Measurements from ENCODE around the gene KCNJ16. TPM values are rescaled to one million over a fixed set of nuclear protein-coding genes. Genes with fewer than 3 reads are reported as not detected.

KCNJ16 gene
- total RNA-seq, 4 donors from 2014 or later: 1.00 TPM; not detected in 3

DNA sequence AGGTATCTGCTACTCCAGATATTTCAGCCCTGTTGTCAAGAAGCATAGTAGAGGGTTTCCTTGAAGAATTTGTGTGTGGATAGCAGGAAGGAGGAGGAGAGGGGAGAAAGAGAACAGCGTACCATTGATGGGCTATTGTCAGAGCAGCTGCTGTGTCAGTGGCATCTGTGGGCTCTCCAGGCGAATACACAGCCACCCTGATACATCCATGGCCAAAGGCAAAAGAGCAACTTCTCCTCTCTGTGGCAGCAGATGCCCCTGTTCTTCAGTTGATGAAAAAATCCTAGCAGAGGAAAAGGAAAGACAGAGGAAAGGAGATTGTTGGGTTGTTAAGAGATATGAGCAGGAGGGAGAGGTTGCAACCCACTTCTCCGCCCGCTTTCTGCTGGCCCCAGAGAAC is 82.1 kb downstream of the KCNJ16 start:
- in situ Hi-C loops (cut with MboI; ENCODE audit: low sequenced_read_pairs in 4 of 4) (loop anchor here (10.0 to 25.0 kb wide), 5 partner anchors 398 to 820 kb away; partner anchors contain the start of gene ABCA5 (in 1 of the 4)), intact Hi-C loops (cut with DNase I; ENCODE audit: low total_unique reads) (no loop called here)
- H3K9me3 ChIP-seq: no peaks in the 10 kb centered on the region
- H3K4me1 ChIP-seq: no peaks in the 10 kb centered on the region
- ATAC-seq (no peak), DNase-seq (no peak)
- no peak for TF ChIP-seq POLR2A (IDR thresholded peaks at IDR 0.05)
- no peaks in the 10 kb centered on the region for H3K27me3 ChIP-seq
- H3K27ac ChIP-seq: no peak overlapping the region
- H3K36me3 ChIP-seq: no peaks in the 10 kb centered on the region
- H3K4me3 ChIP-seq: no peak overlapping the region

DNA sequence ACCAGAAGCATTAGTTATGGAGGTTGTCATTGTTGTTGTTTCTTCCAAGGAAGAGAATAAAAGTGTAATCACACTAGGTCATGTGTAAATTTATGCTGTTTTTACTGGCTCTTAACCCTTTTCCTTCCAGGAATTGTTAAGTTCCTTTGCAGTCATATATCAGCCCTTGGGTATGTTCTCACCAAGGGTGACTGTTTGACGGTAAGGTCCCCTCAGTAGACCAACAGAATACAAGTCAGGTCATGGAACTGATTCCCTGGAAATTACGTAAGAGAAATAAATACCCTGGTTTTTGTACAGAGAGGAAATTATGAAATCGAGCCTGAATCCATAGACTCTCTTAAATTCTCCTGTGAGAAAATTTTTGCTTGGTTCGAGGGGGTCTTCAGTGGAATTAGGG is 83.2 kb downstream of the KCNJ16 start:
- H3K27me3 ChIP-seq: no peaks in the 10 kb centered on the region
- H3K27ac ChIP-seq: no peak overlapping the region
- H3K36me3 ChIP-seq: no peaks in the 10 kb centered on the region
- no peak for DNase-seq
- no peak overlapping the region for H3K4me3 ChIP-seq
- H3K9me3 ChIP-seq: no peaks in the 10 kb centered on the region
- intact Hi-C loops (cut with DNase I; ENCODE audit: low total_unique reads): no loop called here
- in situ Hi-C loops (cut with MboI; ENCODE audit: low sequenced_read_pairs in 4 of 4): loop anchor here (10.0 to 25.0 kb wide), 5 partner anchors 397 to 821 kb away; partner anchors contain the start of gene ABCA5 (in 1 of the 4)
- ATAC-seq: no peak
- TF ChIP-seq, protein P1, sequence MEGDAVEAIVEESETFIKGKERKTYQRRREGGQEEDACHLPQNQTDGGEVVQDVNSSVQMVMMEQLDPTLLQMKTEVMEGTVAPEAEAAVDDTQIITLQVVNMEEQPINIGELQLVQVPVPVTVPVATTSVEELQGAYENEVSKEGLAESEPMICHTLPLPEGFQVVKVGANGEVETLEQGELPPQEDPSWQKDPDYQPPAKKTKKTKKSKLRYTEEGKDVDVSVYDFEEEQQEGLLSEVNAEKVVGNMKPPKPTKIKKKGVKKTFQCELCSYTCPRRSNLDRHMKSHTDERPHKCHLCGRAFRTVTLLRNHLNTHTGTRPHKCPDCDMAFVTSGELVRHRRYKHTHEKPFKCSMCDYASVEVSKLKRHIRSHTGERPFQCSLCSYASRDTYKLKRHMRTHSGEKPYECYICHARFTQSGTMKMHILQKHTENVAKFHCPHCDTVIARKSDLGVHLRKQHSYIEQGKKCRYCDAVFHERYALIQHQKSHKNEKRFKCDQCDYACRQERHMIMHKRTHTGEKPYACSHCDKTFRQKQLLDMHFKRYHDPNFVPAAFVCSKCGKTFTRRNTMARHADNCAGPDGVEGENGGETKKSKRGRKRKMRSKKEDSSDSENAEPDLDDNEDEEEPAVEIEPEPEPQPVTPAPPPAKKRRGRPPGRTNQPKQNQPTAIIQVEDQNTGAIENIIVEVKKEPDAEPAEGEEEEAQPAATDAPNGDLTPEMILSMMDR (IDR thresholded peaks at IDR 0.05 in 4 of 5, conservative IDR thresholded peaks at IDR 0.05 in 1 of 5): no peak
- no peak for TF ChIP-seq POLR2A (IDR thresholded peaks at IDR 0.05)
- no peaks in the 10 kb centered on the region for H3K4me1 ChIP-seq

DNA sequence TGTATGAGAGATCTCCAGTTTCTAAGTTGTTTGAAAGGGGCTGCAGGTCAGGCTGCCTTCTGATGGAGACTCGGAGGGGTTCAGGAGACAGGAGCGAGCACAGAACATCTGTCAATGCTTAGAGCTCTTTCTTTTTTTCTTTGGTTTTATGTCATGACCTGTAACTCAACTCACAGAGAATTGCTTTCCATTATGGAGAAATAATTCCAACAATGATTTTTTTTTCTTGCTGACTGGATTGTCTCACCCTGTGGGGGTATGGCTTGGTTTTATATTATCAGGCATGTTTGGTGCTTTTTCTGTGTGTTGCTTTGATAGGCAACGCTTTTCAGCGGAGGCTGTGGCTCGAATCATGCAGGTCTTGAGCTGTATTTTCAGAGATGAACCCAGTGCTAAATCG is 83.6 kb downstream of the KCNJ16 start:
- H3K27ac ChIP-seq: no peak overlapping the region
- no peaks in the 10 kb centered on the region for H3K27me3 ChIP-seq
- intact Hi-C loops (cut with DNase I; ENCODE audit: low total_unique reads) (no loop called here), in situ Hi-C loops (cut with MboI; ENCODE audit: low sequenced_read_pairs in 4 of 4) (loop anchor here (10.0 to 25.0 kb wide), 5 partner anchors 396 to 821 kb away; partner anchors contain the start of gene ABCA5 (in 1 of the 4))
- DNase-seq: no peak
- no peaks in the 10 kb centered on the region for H3K36me3 ChIP-seq
- ATAC-seq: no peak
- no peak overlapping the region for H3K4me3 ChIP-seq
- H3K4me1 ChIP-seq: no peaks in the 10 kb centered on the region
- TF ChIP-seq, protein P1 (IDR thresholded peaks at IDR 0.05 in 4 of 5, conservative IDR thresholded peaks at IDR 0.05 in 1 of 5): no peak
- no peaks in the 10 kb centered on the region for H3K9me3 ChIP-seq

DNA sequence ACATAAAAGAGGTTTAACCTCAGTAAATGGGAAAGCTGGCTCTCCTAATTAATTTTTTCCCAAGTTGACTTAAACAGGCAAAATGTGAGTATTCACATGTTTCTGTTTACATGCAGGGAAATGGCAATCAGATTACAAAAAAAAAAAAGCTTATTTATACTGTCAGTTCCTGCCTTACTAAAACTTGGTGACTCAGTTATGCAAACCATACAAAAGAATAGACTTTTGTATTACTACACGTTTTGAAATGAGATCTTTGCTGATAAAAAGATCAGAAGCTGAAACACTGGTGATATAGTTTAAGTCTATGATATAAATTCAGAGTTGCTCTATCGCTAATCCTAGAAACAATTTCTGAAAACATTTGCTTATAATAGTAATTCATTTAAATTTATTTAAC is 85.0 kb downstream of the KCNJ16 start:
- Histone ChIP-seq H3K27ac (no peak overlapping the region), H3K36me3 (no peaks in the 10 kb centered on the region), H3K9me3 (no peaks in the 10 kb centered on the region), H3K4me3 (no peak overlapping the region), H3K27me3 (no peaks in the 10 kb centered on the region), H3K4me1 (no peaks in the 10 kb centered on the region)
- intact Hi-C loops (cut with DNase I; ENCODE audit: low total_unique reads): loop anchor here (10.0 kb wide), 1 partner anchor 155 kb away; no protein-coding TSS in a partner anchor
- no peak for DNase-seq
- in situ Hi-C loops (cut with MboI; ENCODE audit: low sequenced_read_pairs in 4 of 4): loop anchor here (10.0 to 25.0 kb wide), 5 partner anchors 395 to 823 kb away; partner anchors contain the start of gene ABCA5 (in 1 of the 4)
- TF ChIP-seq, protein P1 (IDR thresholded peaks at IDR 0.05 in 4 of 5, conservative IDR thresholded peaks at IDR 0.05 in 1 of 5): no peak
- no peak for TF ChIP-seq POLR2A (IDR thresholded peaks at IDR 0.05)
- ATAC-seq: no peak

DNA sequence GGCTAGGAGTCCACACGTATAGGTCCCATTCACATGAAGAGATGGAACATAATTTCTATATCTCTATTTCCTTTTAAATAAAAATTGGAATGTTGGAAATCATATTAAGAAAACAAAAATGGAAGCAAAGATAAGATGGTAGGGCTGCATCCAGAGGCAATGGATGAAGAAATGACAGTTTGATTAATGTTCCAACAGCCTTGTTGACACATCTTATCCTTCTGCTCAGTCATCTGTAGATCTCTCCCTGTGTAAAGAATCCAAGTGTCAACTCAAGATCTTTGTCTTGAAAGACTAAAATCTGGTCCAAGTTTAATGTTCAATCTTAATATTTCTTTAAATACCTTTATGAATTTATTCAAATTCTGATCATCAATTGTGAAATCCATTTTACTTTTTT is 86.5 kb downstream of the KCNJ16 start:
- no peaks in the 10 kb centered on the region for H3K4me1 ChIP-seq
- in situ Hi-C loops (cut with MboI; ENCODE audit: low sequenced_read_pairs in 4 of 4): loop anchor here (25.0 kb wide), 4 partner anchors 424 to 824 kb away; partner anchors contain the start of gene ABCA5 (in 1 of the 4)
- H3K4me3 ChIP-seq: no peak overlapping the region
- ATAC-seq (no peak), DNase-seq (no peak)
- intact Hi-C loops (cut with DNase I; ENCODE audit: low total_unique reads): loop anchor here (10.0 kb wide), 1 partner anchor 153 kb away; no protein-coding TSS in a partner anchor
- no peak overlapping the region for H3K27ac ChIP-seq
- no peaks in the 10 kb centered on the region for H3K9me3 ChIP-seq
- H3K36me3 ChIP-seq: no peaks in the 10 kb centered on the region
- TF ChIP-seq, protein P1 (IDR thresholded peaks at IDR 0.05 in 4 of 5, conservative IDR thresholded peaks at IDR 0.05 in 1 of 5): no peak
- no peak for TF ChIP-seq POLR2A (IDR thresholded peaks at IDR 0.05)
- no peaks in the 10 kb centered on the region for H3K27me3 ChIP-seq

All from gastrocnemius medialis (tissue), 4 donors.